Endothelial cell of umbilical vein (primary cell): ENCODE data around the gene BTBD18. TPM values are rescaled to one million over a fixed set of nuclear protein-coding genes. Genes with fewer than 3 reads are reported as not detected.

Experiments used
- BruUV-seq: library from RNA; stranded (reverse); fragments of 400-500 nt; replicated peaks from 2 replicates; lab custom pipeline; 2021; lab: Mats Ljungman, UMichigan
- CTCF ChIA-PET: fragments of 300-600, 350-600 bp; sonication (Branson Sonifier 250); formaldehyde crosslinking; loops from one replicate; lab custom pipeline; 2021; ENCODE audit warnings: antibody characterized with exemption, inconsistent platforms; lab: Charles Lee
- POLR2A ChIA-PET: fragments of 300-600, 350-600 bp; sonication (Branson Sonifier 250); formaldehyde crosslinking; loops from one replicate; lab custom pipeline; 2021; ENCODE audit warnings: antibody characterized with exemption, inconsistent platforms; lab: Charles Lee
- DNase-seq: peaks from one replicate; pipeline ENCODE4 v3.0.0-alpha.2; 2011; ENCODE audit warnings: low read depth, low spot score
- FAIRE-seq: peaks from 2 replicates; lab custom pipeline; 2011; peaks lifted over from hg19 to GRCh38; lab: Jason Lieb, UNC
- H2AFZ ChIP-seq: 2 replicates; pipeline ENCODE4 v1.6.0; 2012; ENCODE audit warnings: low read depth, low read length, control low read depth, inconsistent platforms
- H3K27ac ChIP-seq: 2 replicates; pipeline ENCODE4 v1.5.1; 2011; ENCODE audit warnings: low read depth, mild to moderate bottlenecking, control low read depth, low read length, moderate library complexity; ENCODE audit not compliant: insufficient read depth
- H3K27me3 ChIP-seq, 2 experiments: 2 replicates each; pipeline versions ENCODE4 v1.6.0 to v1.6.1; 2011; ENCODE audit warnings: low read length in 2 of 2, mixed read lengths in 1 of 2; ENCODE audit not compliant: control insufficient read depth in 2 of 2, insufficient read depth in 2 of 2
- H3K36me3 ChIP-seq, 2 experiments: 2 replicates in 1 of 2; 3 replicates in 1 of 2; pipeline ENCODE4 v1.5.1; 2011; ENCODE audit warnings: low read length in 2 of 2, mild to moderate bottlenecking in 1 of 2, moderate library complexity in 1 of 2; ENCODE audit not compliant: control insufficient read depth in 2 of 2, insufficient read depth in 2 of 2; ENCODE audit errors: extremely low read depth in 1 of 2
- H3K4me1 ChIP-seq: 3 replicates; pipeline ENCODE4 v1.5.1; 2011; ENCODE audit warnings: mild to moderate bottlenecking, low read length; ENCODE audit not compliant: control insufficient read depth, insufficient read depth; ENCODE audit errors: extremely low read depth
- H3K4me2 ChIP-seq: 2 replicates; pipeline ENCODE4 v1.6.1; 2011; ENCODE audit warnings: low read length, control low read depth, mixed read lengths; ENCODE audit not compliant: insufficient read depth
- H3K4me3 ChIP-seq, 3 experiments: fragments of 200-600 bp in 1 of 3; sonication (generic), shearing (Covaris generic) in 1 of 3; replicated peaks in 1 of 3; 2 replicates each; pipeline ENCODE4 v1.5.1; 2011 to 2016; ENCODE audit warnings: control low read depth in 3 of 3, low read length in 3 of 3, mild to moderate bottlenecking in 2 of 3, inconsistent platforms in 1 of 3, low read depth in 1 of 3, moderate library complexity in 1 of 3; ENCODE audit not compliant: insufficient read depth in 1 of 3
- H3K79me2 ChIP-seq: 2 replicates; pipeline ENCODE4 v1.6.0; 2012; ENCODE audit warnings: low read length, inconsistent platforms; ENCODE audit not compliant: control insufficient read depth, insufficient read depth
- H3K9ac ChIP-seq: replicated peaks from 2 replicates; pipeline ENCODE3; 2011; ENCODE audit warnings: low read length, control low read depth; ENCODE audit not compliant: insufficient read depth; ENCODE audit errors: extremely low read depth
- H3K9me1 ChIP-seq: replicated peaks from 3 replicates; pipeline ENCODE4 v1.6.0; 2011; ENCODE audit warnings: mild to moderate bottlenecking, low read length; ENCODE audit not compliant: control insufficient read depth, insufficient read depth; ENCODE audit errors: extremely low read depth
- H3K9me3 ChIP-seq: replicated peaks from 2 replicates; pipeline ENCODE4 v1.5.1; 2012; ENCODE audit warnings: low read length, inconsistent platforms; ENCODE audit not compliant: control insufficient read depth, insufficient read depth
- H4K20me1 ChIP-seq: replicated peaks from 2 replicates; pipeline ENCODE3; 2011; ENCODE audit warnings: mild to moderate bottlenecking, low read length; ENCODE audit not compliant: control insufficient read depth, insufficient read depth; ENCODE audit errors: extremely low read depth
- CTCF ChIP-seq, 2 donors: IDR thresholded peaks; 1 replicate in 1 of 2; 2 replicates in 1 of 2; pipeline ENCODE4 v1.5.1; 2011; ENCODE audit warnings: low read length in 2 of 2, mild to moderate bottlenecking in 2 of 2, moderate library complexity in 2 of 2, control low read depth in 1 of 2, inconsistent platforms in 1 of 2, low read depth in 1 of 2; ENCODE audit not compliant: insufficient read depth in 1 of 2; ENCODE audit errors: extremely low read depth in 1 of 2
- EZH2 ChIP-seq: IDR thresholded peaks from 2 replicates; pipeline ENCODE4 v1.6.1; 2012; ENCODE audit warnings: borderline replicate concordance, low read depth, mild to moderate bottlenecking, moderate library complexity, low read length, inconsistent platforms; ENCODE audit not compliant: severe bottlenecking
- FOS ChIP-seq: IDR thresholded peaks from 2 replicates; pipeline ENCODE4 v1.6.1; 2011; ENCODE audit warnings: mild to moderate bottlenecking, low read length, moderate library complexity, borderline replicate concordance; ENCODE audit not compliant: insufficient read depth
- GATA2 ChIP-seq: IDR thresholded peaks from 2 replicates; pipeline ENCODE4 v1.7.0; 2011; ENCODE audit warnings: low read depth, mild to moderate bottlenecking, moderate library complexity, mixed read lengths, low read length; ENCODE audit not compliant: insufficient read length, insufficient read depth
- MYC ChIP-seq: IDR thresholded peaks from one replicate; pipeline ENCODE4 v1.6.1; 2011; ENCODE audit warnings: mild to moderate bottlenecking, low read depth, low read length
- POLR2A ChIP-seq: IDR thresholded peaks from 2 replicates; pipeline ENCODE4 v1.6.1; 2012; ENCODE audit warnings: low read depth, mild to moderate bottlenecking, control low read depth, low read length
- POLR2AphosphoS5 ChIP-seq: IDR thresholded peaks from 2 replicates; pipeline ENCODE4 v1.6.1; 2012; ENCODE audit warnings: low read depth, mild to moderate bottlenecking, control low read depth, low read length, moderate library complexity; ENCODE audit not compliant: insufficient read depth
- dilution Hi-C: fragments of 300-500 bp; cut with MboI; formaldehyde crosslinking; loops from one replicate; pipeline ENCODE4 v1.15.0; 2019; ENCODE audit warnings: low sequenced_read_pairs; ENCODE audit not compliant: extremely low pct_ligation_motif_present
- intact Hi-C: fragments of 100-400 bp; cut with micrococcal nuclease; formaldehyde crosslinking; loops from one replicate; pipeline ENCODE4 v1.10.0; 2022
- polyA plus RNA-seq, 4 experiments: library from polyadenylated mRNA; depleted of rRNA in 3 of 4; stranded (reverse) in 3 of 4; unstranded in 1 of 4; fragments of >200 nt; gene quantifications; 2 replicates each; pipeline versions ENCODE4 v1.2.1 to v1.2.3, GENCODE V29; 2011 to 2012; ENCODE audit warnings: missing spikeins in 1 of 4
- total RNA-seq: library from RNA; stranded (reverse); gene quantifications from 2 replicates; pipeline ENCODE4 v1.2.3, GENCODE V29; 2021

BTBD18 gene
- total and polyA plus RNA-seq, 2 donors (not counting 3 experiments of a cell fraction or from before 2014, with no cell fraction given) = not detected

- H3K9ac ChIP-seq = peak overlapping the region; percentile 96
- H3K9me1 ChIP-seq = no peaks in the 10 kb centered on the region
- H4K20me1 ChIP-seq = peaks cover 9% of the 10 kb centered on the region
- H3K9me3 ChIP-seq = no peaks in the 10 kb centered on the region
- dilution Hi-C loops (no loop called here), intact Hi-C loops (loop anchor here (1.0 to 5.0 kb wide), 4 partner anchors 15 to 239 kb away; partner anchors contain the start of gene SELENOH)
- peak overlapping the region; percentile 68 to 98 (median 83) for H3K4me3 ChIP-seq
- peak overlapping the region; percentile 89 for H3K27ac ChIP-seq
- no peaks in the 10 kb centered on the region for H3K27me3 ChIP-seq
- H3K79me2 ChIP-seq = peaks cover 68% of the 10 kb centered on the region
- no peaks in the 10 kb centered on the region for H3K36me3 ChIP-seq
- ChIA-PET CTCF (interaction anchor here (0.8 to 13.5 kb wide), 6 partner anchors 10 to 37 kb away, joined by 3 to 375 read pairs (median 12); partner anchors contain the start of gene BTBD18), POLR2A (interaction anchor here (0.8 to 5.7 kb wide), 7 partner anchors 11 to 70 kb away, joined by 3 to 39 read pairs (median 6); no protein-coding TSS in a partner anchor)
- TF ChIP-seq FOS = no peak
- no peak for TF ChIP-seq EZH2
- TF ChIP-seq CTCF (IDR thresholded peaks at IDR 0.05; ENCODE audit: extremely low read depth in 1 of 2, insufficient read depth in 1 of 2, low read depth in 1 of 2, low read length in 2 of 2) = peak; percentile 7 to 23
- no peak for TF ChIP-seq MYC
- TF ChIP-seq POLR2AphosphoS5 = no peak
- no peak for TF ChIP-seq POLR2A
- TF ChIP-seq GATA2 = no peak
- no peak overlapping the region for H2AFZ ChIP-seq
- BruUV-seq = no TSS peak
- FAIRE-seq (peak; percentile 21), DNase-seq (peak; percentile 75)
- H3K4me2 ChIP-seq = peak overlapping the region; percentile 100
- H3K4me1 ChIP-seq = peaks cover 26% of the 10 kb centered on the region
These were observed 11.9 kb upstream of the BTBD18 start for GRCh38 chr11:57763568-57763967.
